C4-2B (cell line): Measurements from ENCODE around the gene THOC1.

Experiments used
- ZFX ChIP-seq: fragments of 450-650 bp; IDR thresholded peaks from 2 replicates; pipeline ENCODE4 v1.6.1; 2017
- TF ChIP-seq, protein P1 (sequence below): fragments of 450-650 bp; conservative IDR thresholded peaks from 2 replicates; pipeline ENCODE4 v1.5.1; 2017; ENCODE audit warnings: mild to moderate bottlenecking

DNA sequence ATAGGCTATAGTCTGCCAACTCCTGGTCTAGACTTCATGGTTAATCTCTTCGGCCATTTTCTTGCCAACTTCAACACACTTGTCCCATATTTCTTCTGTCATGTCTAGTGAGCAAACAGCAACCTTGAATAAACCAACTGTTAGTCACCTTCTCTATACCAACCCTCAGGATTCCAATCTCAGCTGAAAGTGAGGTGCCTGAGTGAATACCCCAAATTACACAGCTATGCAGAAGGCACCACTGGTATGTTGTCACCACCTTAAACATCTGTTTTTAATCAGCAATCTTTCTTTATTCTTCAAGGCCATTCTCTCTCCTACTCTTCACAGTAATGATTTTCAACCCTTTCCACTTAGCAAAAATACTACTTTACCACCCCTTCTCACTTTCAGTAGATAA is 39.3 kb downstream of the THOC1 start:
- no peak for TF ChIP-seq ZFX
- TF ChIP-seq, protein P1, sequence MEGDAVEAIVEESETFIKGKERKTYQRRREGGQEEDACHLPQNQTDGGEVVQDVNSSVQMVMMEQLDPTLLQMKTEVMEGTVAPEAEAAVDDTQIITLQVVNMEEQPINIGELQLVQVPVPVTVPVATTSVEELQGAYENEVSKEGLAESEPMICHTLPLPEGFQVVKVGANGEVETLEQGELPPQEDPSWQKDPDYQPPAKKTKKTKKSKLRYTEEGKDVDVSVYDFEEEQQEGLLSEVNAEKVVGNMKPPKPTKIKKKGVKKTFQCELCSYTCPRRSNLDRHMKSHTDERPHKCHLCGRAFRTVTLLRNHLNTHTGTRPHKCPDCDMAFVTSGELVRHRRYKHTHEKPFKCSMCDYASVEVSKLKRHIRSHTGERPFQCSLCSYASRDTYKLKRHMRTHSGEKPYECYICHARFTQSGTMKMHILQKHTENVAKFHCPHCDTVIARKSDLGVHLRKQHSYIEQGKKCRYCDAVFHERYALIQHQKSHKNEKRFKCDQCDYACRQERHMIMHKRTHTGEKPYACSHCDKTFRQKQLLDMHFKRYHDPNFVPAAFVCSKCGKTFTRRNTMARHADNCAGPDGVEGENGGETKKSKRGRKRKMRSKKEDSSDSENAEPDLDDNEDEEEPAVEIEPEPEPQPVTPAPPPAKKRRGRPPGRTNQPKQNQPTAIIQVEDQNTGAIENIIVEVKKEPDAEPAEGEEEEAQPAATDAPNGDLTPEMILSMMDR, result no peak
